SK-MEL-5 (cell line): ENCODE measurements around the gene LARP4B. TPM values are rescaled to one million over a fixed set of nuclear protein-coding genes. Genes with fewer than 3 reads are reported as not detected.
A peak's percentile ranks its signal among the peaks of the same experiment; 100 is the strongest.

Experiments used
- DNase-seq: peaks from one replicate; pipeline ENCODE4 v3.0.0-alpha.2; 2016; ENCODE audit warnings: low read depth, low spot score
- in situ Hi-C: cut with HindIII; loops from 2 replicates; pipeline ENCODE4 v1.10.0; 2016; ENCODE audit warnings: low sequenced_read_pairs, high pct_unique_total_duplicates, low pct_unique_long_range_greater_than_20kb
- total RNA-seq: library from RNA; depleted of rRNA; stranded (reverse); fragments of >200 nt; shearing (Covaris generic); gene quantifications from 2 replicates; pipeline ENCODE4 v1.2.3, GENCODE V29; 2014

The LARP4B gene
- total RNA-seq, 1 experiment from 2014 or later = 23.1 TPM

GRCh38 chr10:904403-904802 is 27.1 kb downstream of the LARP4B start:
- in situ Hi-C loops = no loop called here
- DNase-seq = no peak

DNA sequence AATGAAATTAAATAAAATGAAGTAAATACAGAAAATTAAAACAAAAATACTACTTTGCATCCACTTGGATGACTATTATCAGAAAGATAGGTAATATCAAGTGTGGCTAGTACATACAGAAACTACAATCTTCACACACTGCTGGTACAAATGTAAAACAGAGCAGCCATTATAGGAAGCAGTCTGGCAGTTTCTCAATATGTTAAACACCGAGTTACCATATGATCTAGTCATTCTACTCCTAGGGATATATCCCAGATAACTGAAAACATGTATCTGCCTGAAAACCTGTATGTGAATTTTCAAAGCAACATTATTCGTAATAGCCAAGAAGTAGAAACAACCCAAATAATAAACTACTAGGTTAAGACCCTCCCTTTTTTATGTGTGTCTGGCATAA is 33.4 kb downstream of the LARP4B start:
- in situ Hi-C loops = no loop called here
- DNase-seq = no peak

- in situ Hi-C loops = no loop called here
- no peak for DNase-seq
Observed at GRCh38 chr10:896982-897381, 34.5 kb downstream of the LARP4B start.

- in situ Hi-C loops = no loop called here
- no peak for DNase-seq
Observed at GRCh38 chr10:895324-895723, 36.2 kb downstream of the LARP4B start.

DNA sequence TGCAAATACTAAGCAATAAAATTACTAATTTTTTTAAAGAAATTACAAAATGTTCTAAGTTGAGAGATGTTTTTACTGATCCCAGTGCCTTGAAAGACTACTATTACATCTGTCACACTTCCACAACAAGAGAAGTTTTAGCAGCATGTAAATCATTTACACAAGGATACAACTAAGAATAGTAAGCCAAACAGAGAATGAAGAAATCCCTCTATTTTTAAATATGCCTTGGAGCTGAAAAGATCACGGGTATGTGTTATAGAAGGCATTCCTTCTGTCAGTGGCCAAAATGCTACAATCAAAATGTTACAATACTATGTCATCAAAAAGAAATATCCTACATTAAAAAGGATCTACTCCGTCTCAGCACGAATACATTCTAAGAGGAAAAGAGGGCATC is 52.6 kb downstream of the LARP4B start:
- in situ Hi-C loops = no loop called here

GRCh38 chr10:878333-878759 is 53.2 kb downstream of the LARP4B start:
- in situ Hi-C loops = no loop called here
- no peak for DNase-seq

More for the DNA sequence above, 52.6 kb downstream of the LARP4B start:
- DNase-seq = no peak

- DNase-seq = no peak
- in situ Hi-C loops = no loop called here
Observed at GRCh38 chr10:876438-876837, 55.1 kb downstream of the LARP4B start.

- DNase-seq = no peak
- in situ Hi-C loops = no loop called here
Observed at GRCh38 chr10:873020-873419, 58.5 kb downstream of the LARP4B start.

- DNase-seq = no peak
- in situ Hi-C loops = no loop called here
Observed at GRCh38 chr10:871951-872403, 59.5 kb downstream of the LARP4B start.

- no peak for DNase-seq
- in situ Hi-C loops = no loop called here
Observed at GRCh38 chr10:870564-871166, 60.8 kb downstream of the LARP4B start.

GRCh38 chr10:869171-869570 is 62.3 kb downstream of the LARP4B start:
- in situ Hi-C loops = no loop called here
- DNase-seq = no peak

DNA sequence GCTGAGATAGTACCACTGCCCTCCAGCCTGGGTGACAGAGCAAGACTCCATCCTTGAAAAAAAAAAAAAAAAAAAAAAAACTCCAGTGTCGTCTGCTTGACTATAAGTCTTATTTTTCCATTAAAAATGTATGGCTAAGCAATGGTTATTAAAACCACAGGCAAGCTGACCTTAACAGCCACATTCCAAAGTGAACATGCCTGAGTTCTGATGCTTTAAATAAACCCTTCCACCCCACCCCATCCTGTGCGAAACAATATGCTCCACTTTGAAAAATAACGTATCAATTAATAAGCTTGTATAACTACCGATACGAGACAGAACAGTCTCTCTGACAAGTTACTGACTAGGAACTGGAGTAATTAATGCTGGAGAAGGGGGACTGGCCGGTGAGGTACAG is 63.7 kb downstream of the LARP4B start:
- no peak for DNase-seq
- in situ Hi-C loops = no loop called here

GRCh38 chr10:866577-866941 is 64.9 kb downstream of the LARP4B start:
- in situ Hi-C loops = no loop called here

DNA sequence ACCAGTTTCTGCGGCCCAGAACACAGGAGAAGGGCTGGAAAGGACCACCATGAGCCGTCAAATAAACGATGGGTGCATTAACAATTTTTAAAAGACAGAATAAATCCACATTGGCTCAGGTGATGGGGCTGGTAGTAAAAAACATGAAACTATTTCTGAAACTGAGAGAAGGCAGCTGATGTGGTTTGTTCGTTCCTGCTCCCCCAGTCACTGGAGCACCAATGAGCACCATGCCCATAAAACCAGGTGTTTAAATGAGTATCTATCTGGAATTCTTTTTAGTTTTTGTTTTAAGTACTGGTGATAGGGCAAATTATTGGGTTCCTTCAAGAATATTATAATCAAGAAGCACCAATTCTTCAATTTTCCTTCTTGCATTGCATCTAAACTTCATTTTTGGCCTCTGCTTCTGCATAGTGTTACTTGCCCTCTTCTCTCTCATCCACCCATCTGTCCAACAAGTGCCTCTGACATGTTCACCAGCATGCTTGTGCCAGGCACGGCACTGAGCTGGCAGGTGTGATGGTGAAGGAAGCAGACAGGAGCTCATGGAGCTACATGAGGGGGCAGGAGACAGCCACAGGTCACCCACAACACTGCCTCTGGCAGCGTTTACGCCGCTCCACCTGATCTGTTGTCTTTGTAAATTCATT is 65.5 kb downstream of the LARP4B start:
- in situ Hi-C loops = no loop called here
- DNase-seq = no peak

More at GRCh38 chr10:866577-866941, 64.9 kb downstream of the LARP4B start:
- no peak for DNase-seq

- in situ Hi-C loops = no loop called here
- DNase-seq = peak; percentile 63
Observed at GRCh38 chr10:865257-865656, 66.2 kb downstream of the LARP4B start.

GRCh38 chr10:860519-860918 is 71.0 kb downstream of the LARP4B start:
- in situ Hi-C loops = no loop called here
- no peak for DNase-seq

- in situ Hi-C loops = no loop called here
- no peak for DNase-seq
Observed at GRCh38 chr10:856416-857157, 74.9 kb downstream of the LARP4B start.

GRCh38 chr10:855671-856070 is 75.8 kb downstream of the LARP4B start:
- no peak for DNase-seq
- in situ Hi-C loops = no loop called here

DNA sequence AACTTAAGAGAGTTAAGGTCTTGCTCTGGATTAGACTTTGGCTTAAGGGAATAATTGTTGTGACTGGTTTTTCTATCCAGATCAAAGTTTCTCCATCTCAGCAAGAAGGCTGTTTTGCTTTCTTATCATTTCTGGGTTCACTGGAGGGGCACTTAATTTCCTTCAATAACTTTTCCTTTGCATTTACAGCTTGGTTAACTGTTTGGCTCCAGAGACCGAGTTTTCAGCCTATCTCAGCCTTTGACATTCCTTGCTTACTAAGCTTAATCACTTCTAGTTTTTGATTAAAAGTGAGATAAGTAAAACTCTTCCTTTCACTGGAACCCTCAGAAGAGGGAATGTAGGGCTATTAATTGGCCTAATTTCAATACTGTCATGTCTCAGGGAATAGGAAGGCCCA is 76.4 kb downstream of the LARP4B start:
- no peak for DNase-seq
- in situ Hi-C loops = no loop called here
